GM19035 (cell line): Measurements from ENCODE around the gene ADIPOR2.
"Not testable (repeated sequence)": the region's sequence is repeated elsewhere in the genome, so short reads cannot be mapped to it uniquely, and the experiment has no call there.

ENCODE experiments used
- ATAC-seq: cut with Tn5 transposase; IDR thresholded peaks from one replicate; pipeline ENCODE4 v1.9.1; 2021; ENCODE audit not compliant: unreplicated experiment

The ADIPOR2 gene

GRCh38 chr12:1810201-1810930 lies 119.5 kb downstream of the ADIPOR2 start:
- ATAC-seq, result no peak

DNA sequence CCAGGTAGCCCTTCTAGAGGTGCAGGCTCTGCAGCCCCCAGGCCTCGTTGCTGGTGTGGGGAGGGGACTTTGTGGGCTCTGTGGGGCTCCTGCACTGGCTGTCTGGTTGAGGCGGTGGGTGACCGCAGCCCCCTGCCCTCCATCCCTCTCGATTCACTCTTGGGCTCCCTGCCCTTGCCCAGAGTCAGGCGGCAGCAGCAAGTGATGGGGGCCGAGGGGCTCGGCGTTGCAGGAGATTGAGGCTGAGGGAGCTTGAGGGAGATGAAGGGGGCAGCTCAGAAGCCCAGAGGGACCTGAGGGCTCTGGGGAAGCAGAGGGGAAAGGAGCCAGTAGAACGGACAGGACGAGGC lies 120.0 kb downstream of the ADIPOR2 start:
- ATAC-seq, result no peak

DNA sequence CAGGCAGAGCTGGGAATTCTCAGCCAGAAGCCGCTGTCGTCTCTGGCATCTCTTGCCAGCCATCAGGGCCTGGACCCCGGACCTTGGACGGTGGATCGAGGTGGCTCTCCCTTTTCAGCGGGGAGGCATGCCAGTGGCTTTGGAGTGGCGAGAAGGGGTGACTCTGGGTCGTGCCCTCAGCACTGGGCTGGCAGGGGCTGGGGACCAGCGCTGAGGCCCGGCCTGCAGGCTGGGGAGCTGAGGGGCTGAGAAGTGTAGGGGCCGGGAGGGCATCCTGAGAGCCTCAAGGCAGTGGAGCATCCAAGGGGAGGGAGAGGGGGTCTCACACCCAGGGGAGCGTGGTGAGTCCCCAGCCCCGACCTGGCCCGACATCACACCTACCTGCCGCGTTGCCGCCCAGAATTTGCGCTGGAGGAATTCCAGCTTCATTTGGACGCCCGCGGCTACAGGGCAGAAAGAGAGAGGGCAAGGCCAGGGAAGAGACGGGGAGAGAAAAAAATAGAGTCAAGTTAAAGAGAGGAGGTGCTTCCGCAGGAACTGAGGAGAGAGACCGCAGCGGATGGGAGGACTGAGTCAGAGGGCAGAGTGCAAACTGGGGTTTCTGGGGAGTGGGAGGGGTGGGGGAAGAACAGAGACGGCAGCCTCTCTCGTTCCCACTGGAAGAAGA lies 120.5 kb downstream of the ADIPOR2 start:
- no peak for ATAC-seq

DNA sequence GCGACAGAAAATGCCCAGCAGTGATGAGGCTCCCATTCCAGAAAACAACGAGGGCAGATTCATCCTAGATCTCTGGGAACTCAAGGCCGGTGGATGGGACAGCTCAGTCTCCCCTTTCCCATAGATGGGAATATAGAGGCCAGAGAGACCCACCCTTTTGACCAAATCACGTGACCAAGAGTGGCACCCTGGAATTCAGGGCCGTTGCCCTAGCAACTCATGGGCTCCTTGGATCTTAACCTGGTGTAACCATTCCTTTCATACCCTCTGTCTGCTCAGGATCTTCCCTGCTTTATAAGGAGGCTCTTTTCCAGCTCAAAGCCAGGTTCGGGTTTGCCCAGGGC lies 121.0 kb downstream of the ADIPOR2 start:
- ATAC-seq, result no peak

DNA sequence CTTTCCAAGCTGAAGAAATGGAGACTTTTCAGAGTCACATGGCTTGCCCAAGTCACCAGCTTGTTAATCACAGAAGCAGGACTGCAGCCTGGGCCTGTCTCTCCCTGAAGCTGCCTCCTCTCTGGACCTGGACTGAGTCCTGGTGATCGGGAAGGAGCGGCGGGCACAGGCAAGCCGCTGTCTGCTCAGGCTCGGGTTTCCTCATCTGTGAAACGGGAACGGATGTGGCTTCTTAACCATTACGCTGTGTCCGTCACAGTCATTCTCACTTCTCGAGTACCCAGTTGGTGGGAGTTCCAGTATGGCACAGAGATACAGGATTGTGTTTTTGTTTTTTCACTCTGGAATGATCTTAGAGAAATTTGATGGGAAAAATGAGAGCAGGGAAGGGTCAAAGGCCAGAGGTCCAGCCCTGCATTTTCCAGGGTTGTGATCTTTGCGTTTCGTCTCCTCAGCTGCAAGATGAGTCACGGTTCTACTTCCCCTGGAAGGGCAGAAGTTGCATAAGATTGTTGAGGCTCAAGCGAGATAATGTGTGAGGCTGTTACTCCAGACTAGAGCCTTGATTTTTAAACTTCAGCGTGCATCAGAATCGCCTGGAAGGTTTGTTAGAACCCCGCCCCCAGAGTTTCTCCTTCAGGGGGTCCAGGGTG lies 121.9 kb downstream of the ADIPOR2 start:
- no peak for ATAC-seq

DNA sequence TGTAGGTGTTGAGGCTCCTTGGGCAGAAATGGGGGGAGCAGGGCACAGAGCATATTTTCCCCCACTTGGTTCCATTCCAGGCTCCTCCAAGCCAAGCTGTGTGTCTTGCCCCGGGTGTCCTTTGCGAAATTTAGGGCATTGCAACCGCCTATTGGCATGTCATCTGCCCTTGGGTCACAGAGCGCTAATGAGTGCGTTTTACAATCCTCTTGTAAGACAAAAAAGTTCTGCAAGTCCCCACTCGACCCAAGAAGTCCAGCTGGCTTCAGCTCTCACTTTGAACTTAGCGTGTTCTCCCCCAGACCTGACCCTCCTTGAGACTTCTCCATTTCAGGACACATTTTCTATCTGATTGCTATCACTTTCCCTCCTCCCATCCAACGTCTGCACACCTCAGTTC lies 123.4 kb downstream of the ADIPOR2 start:
- ATAC-seq, result no peak

GRCh38 chr12:1815108-1815507 lies 124.2 kb downstream of the ADIPOR2 start:
- ATAC-seq, result no peak

DNA sequence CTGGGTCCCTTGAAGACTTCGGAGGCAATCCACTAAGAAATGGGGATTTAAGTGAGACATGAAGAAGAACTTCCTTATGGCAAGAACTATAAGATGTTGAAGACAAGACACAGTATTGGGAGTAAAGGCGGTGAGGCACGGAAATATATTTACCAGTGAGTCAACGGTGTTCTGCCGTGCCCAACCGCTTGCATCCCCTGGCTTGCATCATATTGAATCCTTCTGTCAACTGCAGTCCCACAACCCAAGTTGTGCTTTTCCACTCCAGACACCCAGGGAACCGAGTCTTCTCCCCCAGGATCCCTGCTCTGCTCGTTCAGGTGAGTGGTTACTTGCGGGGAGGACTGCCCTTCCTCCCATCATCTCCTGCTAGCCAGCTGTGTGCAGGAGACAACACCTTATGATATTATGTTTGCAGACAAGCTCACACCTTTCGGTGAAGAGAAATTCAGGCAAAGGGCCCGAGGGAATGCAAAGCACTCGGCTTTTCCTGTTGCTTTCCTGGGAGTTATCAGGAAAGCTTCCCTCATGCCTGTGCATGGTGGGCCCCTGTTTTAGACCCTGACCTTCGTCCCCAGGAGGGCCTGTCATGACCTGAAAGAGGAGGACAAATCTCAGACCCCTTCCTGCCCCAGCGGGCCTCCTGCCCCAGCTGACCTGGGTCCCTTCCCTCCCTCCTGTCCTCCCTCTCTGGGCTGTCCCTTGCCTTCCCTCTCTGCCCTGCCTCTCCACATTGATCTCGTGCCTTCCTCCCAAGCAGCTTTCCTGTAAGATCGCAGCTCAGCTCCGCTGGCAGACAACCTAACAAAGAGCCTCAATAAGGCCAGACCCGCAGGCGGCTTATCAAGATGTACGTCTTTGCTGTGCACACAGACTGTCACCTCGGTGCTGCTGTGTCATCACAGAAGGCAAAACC lies 125.2 kb downstream of the ADIPOR2 start:
- no peak for ATAC-seq

DNA sequence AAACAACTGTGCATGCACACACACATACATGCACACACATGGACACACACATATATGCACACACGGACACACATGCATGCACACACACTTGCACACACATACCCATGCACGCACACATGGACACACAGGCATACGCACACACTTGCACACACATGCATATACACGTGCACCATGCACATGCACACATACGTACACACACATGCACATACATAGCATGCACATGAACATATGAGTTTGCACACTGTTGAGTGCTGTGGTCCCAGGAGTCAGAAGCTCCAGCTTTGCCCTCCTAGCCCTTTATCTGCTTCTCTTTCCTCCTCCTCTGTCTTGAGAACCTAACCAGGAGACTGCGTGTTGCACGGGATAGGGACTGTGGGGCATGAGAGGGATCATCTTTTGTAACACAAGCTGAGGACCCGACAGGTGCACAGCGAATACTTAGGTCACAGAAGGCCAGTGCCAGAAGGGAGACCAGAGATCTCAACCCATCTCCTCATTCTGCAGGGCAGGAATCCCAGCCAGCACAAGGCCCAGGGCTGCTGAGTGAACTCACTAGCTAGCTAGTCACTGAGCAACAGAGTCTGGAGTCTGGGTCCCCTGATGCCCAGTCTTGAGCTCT lies 126.0 kb downstream of the ADIPOR2 start:
- no peak for ATAC-seq

GRCh38 chr12:1817928-1818327 lies 127.1 kb downstream of the ADIPOR2 start:
- ATAC-seq, result not testable (repeated sequence)

DNA sequence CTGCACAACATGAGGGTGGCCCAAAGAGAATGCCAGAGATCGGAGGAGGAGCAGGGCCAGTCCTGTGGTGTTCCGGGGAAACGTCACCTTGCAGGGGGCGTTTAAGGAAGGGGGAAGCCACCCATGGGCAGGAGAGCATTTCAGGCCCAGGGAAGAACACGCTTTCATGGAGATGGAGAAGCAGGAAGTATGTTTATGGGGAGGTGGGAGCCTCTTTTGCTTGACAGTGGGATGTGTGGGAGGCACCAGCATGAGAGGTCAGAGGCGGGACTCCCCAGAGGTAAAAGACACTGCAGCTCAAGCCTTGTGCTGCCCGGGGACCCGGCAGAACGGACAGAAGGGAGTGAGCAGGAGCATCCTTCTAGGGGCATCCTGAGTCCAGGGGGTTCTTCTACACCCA lies 128.2 kb downstream of the ADIPOR2 start:
- no peak for ATAC-seq

- ATAC-seq, result no peak
These were observed 128.7 kb downstream of the ADIPOR2 start for GRCh38 chr12:1819571-1819970.

DNA sequence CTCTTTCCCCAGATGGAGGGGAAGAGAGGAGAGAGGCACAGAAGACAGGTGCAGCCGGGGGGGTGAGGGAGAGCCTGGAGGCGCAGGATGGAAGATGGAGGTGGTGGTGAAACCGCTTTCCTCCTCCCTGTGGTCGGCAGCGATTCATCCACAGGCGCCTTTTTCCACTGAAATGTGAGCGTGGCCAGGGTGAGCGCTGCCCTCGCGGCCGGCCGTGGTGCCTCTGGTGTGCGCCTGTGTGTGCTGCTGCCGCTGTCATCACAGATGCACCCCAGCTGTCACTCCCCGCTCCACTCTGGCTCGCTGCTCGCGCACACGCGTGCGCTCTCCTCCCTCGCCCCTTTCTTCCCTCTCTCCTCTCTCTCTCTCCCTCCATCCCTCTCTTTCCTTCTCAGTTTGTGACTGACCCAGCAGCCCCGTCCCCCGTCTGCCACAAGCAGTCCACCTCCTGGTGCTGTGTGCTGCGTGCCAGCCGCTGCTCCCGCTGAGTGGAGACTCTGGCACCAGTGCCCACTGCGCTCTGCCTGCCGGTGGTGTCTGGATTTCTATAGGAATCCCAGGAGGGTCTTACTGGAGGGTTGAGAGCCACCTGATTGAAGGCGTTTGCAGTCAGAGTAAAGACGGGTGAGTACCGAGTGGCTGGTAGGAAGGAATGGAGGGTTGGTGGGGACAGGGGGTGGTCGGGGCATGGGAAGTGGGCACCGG lies 129.5 kb downstream of the ADIPOR2 start, which contains the start of gene LRTM2:
LRTM2 (plus strand) TSS at position 375 of the 705 bp plus-strand sequence. CDS start 7,584 bp downstream, outside the sequence.
- no peak for ATAC-seq

DNA sequence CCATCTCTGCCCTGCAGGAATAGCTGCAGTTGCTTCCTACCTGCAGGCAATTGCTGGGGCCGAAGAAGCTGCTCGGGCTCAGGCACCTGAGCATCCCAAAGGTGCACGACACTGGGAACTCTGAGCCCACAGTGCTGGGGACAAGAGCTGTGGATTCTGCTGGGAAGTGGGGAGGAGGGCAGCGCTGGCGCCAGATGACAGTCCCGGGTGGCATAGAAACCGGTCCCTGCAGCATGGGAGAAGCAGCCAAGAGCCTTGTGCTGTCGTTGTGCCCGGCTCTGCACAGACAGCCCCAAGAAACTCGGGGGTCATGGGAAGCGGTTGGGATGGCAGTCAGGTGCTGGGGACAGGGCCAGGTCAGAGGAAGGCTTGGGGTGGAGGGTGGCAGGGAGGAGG lies 130.0 kb downstream of the ADIPOR2 start:
- ATAC-seq, result no peak

DNA sequence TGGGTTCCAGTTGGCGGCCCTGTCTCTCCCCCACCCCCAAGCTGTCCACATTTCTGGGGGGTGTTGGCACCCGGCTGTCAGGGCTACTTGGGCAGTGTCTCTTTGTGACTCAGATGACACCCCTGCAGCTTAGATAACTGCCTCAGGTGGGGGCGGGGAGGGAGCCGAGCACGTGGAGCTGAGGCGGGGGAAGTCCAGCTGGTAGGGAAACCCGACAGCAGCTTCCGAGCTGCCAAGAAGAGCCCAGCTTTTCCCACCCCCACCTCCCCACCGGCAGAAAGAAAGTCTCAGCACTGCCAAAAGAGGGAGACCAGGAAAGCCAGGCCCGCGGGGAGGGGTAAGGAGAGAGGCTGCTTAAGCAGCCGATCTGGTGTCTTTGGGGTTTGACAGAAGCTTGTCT lies 130.9 kb downstream of the ADIPOR2 start:
- ATAC-seq, result no peak

- no peak for ATAC-seq
These were observed 131.8 kb downstream of the ADIPOR2 start for GRCh38 chr12:1822699-1823098.

DNA sequence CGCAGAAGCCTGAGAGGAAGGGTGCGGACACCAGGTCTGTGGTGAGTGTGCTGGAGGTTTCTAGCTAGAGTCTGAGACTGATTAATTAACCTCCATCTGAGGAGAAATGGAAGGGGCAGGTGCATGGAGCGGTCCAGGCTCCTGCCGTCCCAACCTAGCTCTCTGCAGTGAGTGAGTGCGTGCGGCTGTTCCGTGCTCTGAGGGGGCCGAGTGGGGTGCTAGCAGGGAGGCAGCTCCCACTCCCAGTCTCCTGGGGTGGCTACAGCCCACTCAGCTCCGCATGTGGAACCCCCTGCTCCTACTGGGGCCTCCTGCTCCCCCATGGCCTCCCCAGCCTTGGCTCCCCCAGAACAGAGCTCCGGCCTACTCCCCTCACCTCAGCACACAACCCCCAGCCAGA lies 132.4 kb downstream of the ADIPOR2 start:
- no peak for ATAC-seq

DNA sequence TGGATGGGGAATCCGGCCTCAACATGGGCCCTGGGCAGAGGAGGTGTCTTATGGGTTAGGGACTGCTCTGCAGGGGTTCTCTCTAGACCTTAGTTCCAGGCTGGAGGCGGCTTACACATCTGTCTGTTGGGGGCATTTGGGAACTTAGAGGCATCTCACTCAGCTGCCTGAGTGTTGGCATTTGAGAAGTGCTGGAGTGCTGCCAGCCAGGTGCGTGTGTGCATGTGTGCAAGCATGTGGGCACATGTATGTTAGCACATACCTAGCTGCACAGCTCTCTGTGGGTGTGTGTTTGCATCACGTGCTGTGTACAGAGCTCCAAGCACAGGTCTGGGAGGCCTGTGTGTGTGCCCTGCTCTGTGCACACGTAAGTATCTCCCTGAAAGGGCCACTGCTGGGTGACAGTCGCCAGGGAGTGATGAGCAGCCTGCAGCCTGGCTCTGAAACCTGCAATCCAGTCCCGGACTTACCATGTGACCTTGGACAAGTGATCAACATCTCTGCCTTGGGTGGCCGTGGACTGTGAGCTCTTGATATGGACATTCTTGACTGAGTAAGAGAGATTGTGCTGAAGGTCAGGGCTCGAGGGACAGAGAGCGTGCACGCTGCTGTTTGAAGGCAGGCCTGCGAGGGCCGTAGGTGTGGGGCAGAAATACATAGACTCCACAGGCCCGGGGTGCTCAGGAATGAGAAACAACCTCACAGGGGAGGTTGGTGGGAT lies 134.7 kb downstream of the ADIPOR2 start:
- ATAC-seq, result no peak

DNA sequence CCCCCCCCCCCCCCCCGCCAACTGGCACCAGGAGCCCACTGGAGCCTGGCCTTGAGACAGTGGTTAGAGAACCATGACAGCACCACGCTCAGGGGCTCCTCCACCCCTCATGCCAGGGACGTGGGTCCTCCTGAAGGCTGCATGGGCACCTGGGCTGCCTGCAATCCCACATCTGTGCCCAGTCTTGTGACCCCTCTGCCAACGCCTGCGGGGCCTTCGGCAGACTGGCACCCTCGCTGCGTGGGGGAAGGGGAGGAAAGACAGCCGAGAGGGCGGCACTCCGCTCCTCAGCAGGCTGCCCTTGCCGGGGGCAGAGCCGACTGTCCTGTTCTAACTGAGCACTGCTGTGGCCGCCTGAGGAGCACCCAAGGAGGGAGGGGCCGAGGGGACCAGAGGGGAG lies 135.5 kb downstream of the ADIPOR2 start:
- no peak for ATAC-seq
